GM12872 (cell line): ENCODE measurements around the gene CPA4.

Source experiments
- CTCF ChIP-seq: IDR thresholded peaks from 3 replicates; pipeline ENCODE4 v1.5.1; 2011; ENCODE audit warnings: low read depth, mild to moderate bottlenecking, low read length, moderate library complexity; ENCODE audit not compliant: insufficient read depth

CPA4 gene

GRCh38 chr7:130266961-130267321 is 26.0 kb upstream of the CPA4 start:
- no peak for TF ChIP-seq CTCF

GRCh38 chr7:130268463-130269317 is 24.3 kb upstream of the CPA4 start:
- TF ChIP-seq CTCF = no peak

- TF ChIP-seq CTCF = no peak
These were observed 23.7 kb upstream of the CPA4 start for GRCh38 chr7:130269318-130269694.

- TF ChIP-seq CTCF = no peak
These were observed 21.8 kb upstream of the CPA4 start for GRCh38 chr7:130270947-130271800.

- no peak for TF ChIP-seq CTCF
These were observed 20.4 kb upstream of the CPA4 start for GRCh38 chr7:130272381-130273080.

GRCh38 chr7:130273081-130273932 is 19.7 kb upstream of the CPA4 start:
- no peak for TF ChIP-seq CTCF

- no peak for TF ChIP-seq CTCF
These were observed 19.1 kb upstream of the CPA4 start for GRCh38 chr7:130273933-130274255.
